PFSK-1 (cell line): Measurements from ENCODE around the gene HMX2.

Experiments
- FOXP2 ChIP-seq: optimal IDR thresholded peaks from 2 replicates; pipeline ENCODE3; 2011; ENCODE audit warnings: borderline replicate concordance, control low read depth, inconsistent platforms; ENCODE audit not compliant: insufficient read depth; ENCODE audit errors: extremely low read length, extremely low read depth
- POLR2AphosphoS5 ChIP-seq: IDR thresholded peaks from 2 replicates; pipeline ENCODE4 v1.6.1; 2012; ENCODE audit warnings: low read depth, mild to moderate bottlenecking, control low read depth, low read length, moderate library complexity
- SIN3A ChIP-seq: IDR thresholded peaks from 2 replicates; pipeline ENCODE4 v1.6.1; 2012; ENCODE audit warnings: mild to moderate bottlenecking, low read length, moderate library complexity, borderline replicate concordance; ENCODE audit not compliant: insufficient read depth
- TAF1 ChIP-seq: IDR thresholded peaks from 2 replicates; pipeline ENCODE4 v1.6.1; 2012; ENCODE audit warnings: low read length, control low read depth, borderline replicate concordance; ENCODE audit not compliant: insufficient read depth
- TF ChIP-seq, protein P1 (sequence below), 2 experiments: IDR thresholded peaks; 2 replicates each; pipeline versions ENCODE4 v1.6.1 to v1.8.0; 2011 to 2012; ENCODE audit warnings: low read depth in 2 of 2, low read length in 2 of 2, control low read depth in 1 of 2, inconsistent platforms in 1 of 2, mild to moderate bottlenecking in 1 of 2, moderate library complexity in 1 of 2; ENCODE audit not compliant: insufficient read depth in 1 of 2

HMX2 gene

DNA sequence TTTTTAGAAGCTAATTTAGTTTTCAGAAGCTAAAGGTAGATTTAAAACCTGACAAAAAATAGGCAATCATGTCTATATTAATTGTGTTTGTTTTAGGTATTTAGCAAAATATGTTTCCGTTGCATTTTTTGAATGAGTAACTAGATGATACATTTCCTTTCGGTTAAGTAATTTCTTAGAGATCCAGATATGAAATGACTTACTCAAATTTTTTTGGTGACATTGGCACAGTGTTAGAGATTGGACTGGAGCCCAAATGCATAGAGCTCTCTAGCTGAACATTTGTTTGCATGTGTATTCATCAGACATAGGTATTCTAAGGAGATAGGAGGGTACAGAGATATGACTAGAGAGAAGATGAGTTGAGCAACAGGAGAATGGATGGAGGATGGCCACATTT is 8.1 kb downstream of the HMX2 start:
- TF ChIP-seq, protein P1, sequence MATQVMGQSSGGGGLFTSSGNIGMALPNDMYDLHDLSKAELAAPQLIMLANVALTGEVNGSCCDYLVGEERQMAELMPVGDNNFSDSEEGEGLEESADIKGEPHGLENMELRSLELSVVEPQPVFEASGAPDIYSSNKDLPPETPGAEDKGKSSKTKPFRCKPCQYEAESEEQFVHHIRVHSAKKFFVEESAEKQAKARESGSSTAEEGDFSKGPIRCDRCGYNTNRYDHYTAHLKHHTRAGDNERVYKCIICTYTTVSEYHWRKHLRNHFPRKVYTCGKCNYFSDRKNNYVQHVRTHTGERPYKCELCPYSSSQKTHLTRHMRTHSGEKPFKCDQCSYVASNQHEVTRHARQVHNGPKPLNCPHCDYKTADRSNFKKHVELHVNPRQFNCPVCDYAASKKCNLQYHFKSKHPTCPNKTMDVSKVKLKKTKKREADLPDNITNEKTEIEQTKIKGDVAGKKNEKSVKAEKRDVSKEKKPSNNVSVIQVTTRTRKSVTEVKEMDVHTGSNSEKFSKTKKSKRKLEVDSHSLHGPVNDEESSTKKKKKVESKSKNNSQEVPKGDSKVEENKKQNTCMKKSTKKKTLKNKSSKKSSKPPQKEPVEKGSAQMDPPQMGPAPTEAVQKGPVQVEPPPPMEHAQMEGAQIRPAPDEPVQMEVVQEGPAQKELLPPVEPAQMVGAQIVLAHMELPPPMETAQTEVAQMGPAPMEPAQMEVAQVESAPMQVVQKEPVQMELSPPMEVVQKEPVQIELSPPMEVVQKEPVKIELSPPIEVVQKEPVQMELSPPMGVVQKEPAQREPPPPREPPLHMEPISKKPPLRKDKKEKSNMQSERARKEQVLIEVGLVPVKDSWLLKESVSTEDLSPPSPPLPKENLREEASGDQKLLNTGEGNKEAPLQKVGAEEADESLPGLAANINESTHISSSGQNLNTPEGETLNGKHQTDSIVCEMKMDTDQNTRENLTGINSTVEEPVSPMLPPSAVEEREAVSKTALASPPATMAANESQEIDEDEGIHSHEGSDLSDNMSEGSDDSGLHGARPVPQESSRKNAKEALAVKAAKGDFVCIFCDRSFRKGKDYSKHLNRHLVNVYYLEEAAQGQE (IDR thresholded peaks at IDR 0.05; ENCODE audit: insufficient read depth in 1 of 2, low read depth in 2 of 2, low read length in 2 of 2), result no peak
- TF ChIP-seq FOXP2, result no peak

DNA sequence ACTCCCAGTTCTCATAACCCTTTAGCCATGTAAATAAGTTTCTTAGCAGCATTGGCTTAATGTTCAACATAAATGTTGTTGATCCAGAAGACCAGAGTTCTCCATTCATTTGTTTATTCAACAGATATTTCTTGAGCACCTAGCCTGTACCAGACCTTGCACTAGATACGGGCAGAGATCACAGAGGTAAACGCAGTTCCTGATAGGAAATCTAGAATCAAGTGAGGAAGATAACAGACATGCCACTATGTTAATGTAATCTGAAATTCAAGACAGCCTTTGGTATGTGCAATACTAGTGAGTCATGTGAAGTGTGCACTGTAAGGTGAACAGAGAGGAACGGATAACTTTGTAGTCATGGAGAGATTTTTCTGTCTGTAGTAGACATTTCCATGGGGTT is 9.3 kb downstream of the HMX2 start:
- TF ChIP-seq SIN3A (no peak), POLR2AphosphoS5 (no peak), FOXP2 (no peak), TAF1 (no peak)
- TF ChIP-seq, protein P1 (IDR thresholded peaks at IDR 0.05; ENCODE audit: insufficient read depth in 1 of 2, low read depth in 2 of 2, low read length in 2 of 2), result no peak

DNA sequence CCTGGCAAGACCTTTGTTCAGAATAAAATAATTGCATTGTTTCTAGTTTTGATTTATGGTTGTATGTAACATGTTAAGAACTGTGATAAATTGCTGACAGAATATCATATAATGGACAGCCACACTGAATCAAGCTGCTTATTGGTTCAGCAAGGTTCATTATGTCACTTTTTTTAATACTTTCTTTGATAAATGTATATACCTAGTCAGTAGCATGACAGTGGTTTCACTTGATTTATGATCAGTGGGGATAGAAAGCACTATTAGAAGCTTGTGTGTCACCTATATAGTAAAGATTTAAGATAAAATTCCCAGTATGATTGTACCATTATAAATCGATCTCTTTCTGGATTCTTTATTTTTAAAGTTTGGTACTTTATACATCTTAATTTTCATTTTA is 10.7 kb downstream of the HMX2 start:
- TF ChIP-seq FOXP2 (no peak), SIN3A (no peak), POLR2AphosphoS5 (no peak), TAF1 (no peak)
- TF ChIP-seq, protein P1 (IDR thresholded peaks at IDR 0.05; ENCODE audit: insufficient read depth in 1 of 2, low read depth in 2 of 2, low read length in 2 of 2), result no peak

DNA sequence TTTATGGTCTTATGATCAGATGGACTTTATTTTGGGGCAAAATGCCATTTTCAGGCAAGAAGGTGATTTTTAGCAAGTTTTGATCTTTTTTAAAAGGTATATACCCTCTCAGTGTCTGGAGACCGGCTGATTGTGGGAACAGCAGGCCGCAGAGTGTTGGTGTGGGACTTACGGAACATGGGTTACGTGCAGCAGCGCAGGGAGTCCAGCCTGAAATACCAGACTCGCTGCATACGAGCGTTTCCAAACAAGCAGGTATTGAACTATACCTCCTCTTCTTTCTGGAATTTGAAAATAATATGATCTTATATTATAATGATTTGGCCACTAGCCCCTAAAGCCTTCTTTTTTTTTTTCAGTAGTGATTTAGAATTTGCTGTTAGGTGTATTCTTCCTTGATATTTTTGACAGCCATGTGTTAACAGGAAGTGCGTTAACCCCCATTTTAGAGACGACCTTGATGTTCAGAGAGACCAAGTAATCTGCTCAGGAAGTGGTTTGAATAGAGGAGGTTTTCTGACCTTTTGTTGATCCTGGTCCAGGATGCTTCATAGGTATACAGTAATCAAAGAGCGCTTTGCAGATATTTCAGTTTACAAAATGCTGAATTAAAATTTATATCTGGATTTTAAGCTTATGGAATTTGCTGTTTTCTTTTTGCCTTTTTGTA is 12.5 kb downstream of the HMX2 start:
- no peak for TF ChIP-seq FOXP2
- no peak for TF ChIP-seq TAF1
- TF ChIP-seq SIN3A, result no peak
- TF ChIP-seq, protein P1 (IDR thresholded peaks at IDR 0.05; ENCODE audit: insufficient read depth in 1 of 2, low read depth in 2 of 2, low read length in 2 of 2), result no peak
- no peak for TF ChIP-seq POLR2AphosphoS5

DNA sequence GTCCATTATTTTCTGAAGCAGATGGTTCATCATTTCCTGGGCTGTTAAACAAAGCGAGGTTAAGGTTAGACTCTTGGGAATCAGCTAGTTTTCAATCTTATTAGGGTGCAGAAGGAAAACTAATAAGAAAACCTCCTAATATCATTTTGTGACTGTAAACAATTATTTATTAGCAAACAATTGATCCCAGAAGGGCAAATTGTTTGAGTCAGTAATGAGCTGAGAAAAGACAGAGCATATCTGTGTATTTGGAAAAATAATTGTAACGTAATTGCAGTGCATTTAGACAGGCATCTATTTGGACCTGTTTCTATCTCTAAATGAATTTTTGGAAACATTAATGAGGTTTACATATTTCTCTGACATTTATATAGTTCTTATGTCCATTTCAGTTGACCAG is 16.4 kb downstream of the HMX2 start:
- TF ChIP-seq, protein P1 (IDR thresholded peaks at IDR 0.05; ENCODE audit: insufficient read depth in 1 of 2, low read depth in 2 of 2, low read length in 2 of 2), result no peak
- TF ChIP-seq POLR2AphosphoS5, result no peak
